H1 (cell line): ENCODE measurements around the gene PDZD8. TPM values are rescaled to one million over a fixed set of nuclear protein-coding genes. Genes with fewer than 3 reads are reported as not detected.

Experiments used
- CTCF ChIA-PET: fragments of 300-600 bp; sonication (Branson Sonifier 250); formaldehyde crosslinking; loops from one replicate; lab custom pipeline; 2021; ENCODE audit not compliant: partially characterized antibody; lab: Charles Lee
- POLR2A ChIA-PET: fragments of 300-600 bp; sonication (Branson Sonifier 250); formaldehyde crosslinking; loops from one replicate; lab custom pipeline; 2021; ENCODE audit warnings: inconsistent platforms; ENCODE audit not compliant: partially characterized antibody; lab: Charles Lee
- DNase-seq, 2 experiments: peaks; one replicate each; pipeline versions ENCODE4 v3.0.0 to v3.0.0-alpha.2; 2010 to 2022; ENCODE audit warnings: low spot score in 2 of 2, low read depth in 1 of 2, mixed read lengths in 1 of 2
- FAIRE-seq: peaks from 2 replicates; lab custom pipeline; 2011; peaks lifted over from hg19 to GRCh38; lab: Jason Lieb, UNC
- H2AFZ ChIP-seq: 2 replicates; pipeline ENCODE4 v1.8.1; 2012; ENCODE audit warnings: low read length, inconsistent platforms
- H2AK5ac ChIP-seq: 2 replicates; pipeline ENCODE4 v1.6.1; 2013; ENCODE audit warnings: low read depth, low read length
- H2BK120ac ChIP-seq: replicated peaks from 2 replicates; pipeline ENCODE3; 2013; ENCODE audit warnings: low read depth, low read length, inconsistent platforms
- H2BK12ac ChIP-seq: 2 replicates; pipeline ENCODE4 v1.6.1; 2013; ENCODE audit warnings: low read depth, low read length
- H2BK15ac ChIP-seq: 2 replicates; pipeline ENCODE4 v1.6.1; 2013; ENCODE audit warnings: low read length
- H2BK20ac ChIP-seq: 2 replicates; pipeline ENCODE4 v1.6.1; 2013; ENCODE audit warnings: low read length
- H2BK5ac ChIP-seq: 2 replicates; pipeline ENCODE4 v1.6.1; 2013; ENCODE audit warnings: low read depth, low read length
- H3K14ac ChIP-seq: 2 replicates; pipeline ENCODE4 v1.6.1; 2013; ENCODE audit warnings: inconsistent platforms; ENCODE audit not compliant: insufficient read length
- H3K18ac ChIP-seq: 2 replicates; pipeline ENCODE4 v1.6.1; 2013; ENCODE audit warnings: low read length; ENCODE audit errors: extremely low read depth
- H3K23ac ChIP-seq: 2 replicates; pipeline ENCODE4 v1.6.1; 2013; ENCODE audit warnings: inconsistent platforms; ENCODE audit not compliant: insufficient read length
- H3K23me2 ChIP-seq: 2 replicates; pipeline ENCODE4 v1.6.1; 2013; ENCODE audit warnings: low read depth, low read length
- H3K27ac ChIP-seq: 2 replicates; pipeline ENCODE4 v1.6.1; 2011; ENCODE audit warnings: low read depth, low read length, inconsistent platforms
- H3K27me3 ChIP-seq, 4 experiments: replicated peaks in 1 of 4; 1 replicate in 1 of 4; 2 replicates in 3 of 4; pipeline versions ENCODE4 v1.6.1 to v1.8.1; 2011 to 2013; ENCODE audit warnings: low read length in 3 of 4, mild to moderate bottlenecking in 3 of 4, inconsistent platforms in 2 of 4, mixed read lengths in 2 of 4, moderate library complexity in 1 of 4; ENCODE audit not compliant: control insufficient read depth in 3 of 4, insufficient read depth in 3 of 4; ENCODE audit errors: extremely low read depth in 1 of 4
- H3K36me3 ChIP-seq, 4 experiments: 2 replicates each; pipeline versions ENCODE4 v1.6.1 to v1.8.1; 2011 to 2013; ENCODE audit warnings: mild to moderate bottlenecking in 4 of 4, low read length in 3 of 4, moderate library complexity in 2 of 4, control low read depth in 1 of 4, inconsistent platforms in 1 of 4; ENCODE audit not compliant: insufficient read depth in 4 of 4, control insufficient read depth in 2 of 4
- H3K4ac ChIP-seq: replicated peaks from 2 replicates; pipeline ENCODE3; 2013; ENCODE audit warnings: low read length, low read depth, mixed read lengths, inconsistent platforms; ENCODE audit not compliant: insufficient read length
- H3K4me1 ChIP-seq, 4 experiments: replicated peaks in 1 of 4; 1 replicate in 1 of 4; 2 replicates in 3 of 4; pipeline versions ENCODE4 v1.6.1 to v1.8.1; 2011 to 2013; ENCODE audit warnings: low read length in 3 of 4, inconsistent platforms in 2 of 4, mixed read lengths in 1 of 4; ENCODE audit not compliant: insufficient read depth in 4 of 4, control insufficient read depth in 3 of 4
- H3K4me2 ChIP-seq, 2 experiments: 2 replicates each; pipeline versions ENCODE4 v1.6.1 to v1.8.1; 2011 to 2013; ENCODE audit warnings: low read depth in 2 of 2, low read length in 2 of 2, control low read depth in 1 of 2, inconsistent platforms in 1 of 2, mild to moderate bottlenecking in 1 of 2; ENCODE audit not compliant: insufficient read depth in 1 of 2
- H3K4me3 ChIP-seq, 4 experiments: fragments of 200-600, 300-600 bp in 1 of 4; sonication (generic), shearing (Covaris generic), sonication (Bioruptor Twin) in 1 of 4; 2 replicates each; pipeline versions ENCODE4 v1.5.1 to v1.8.1; 2011 to 2016; ENCODE audit warnings: low read length in 4 of 4, low read depth in 3 of 4, control low read depth in 2 of 4, inconsistent platforms in 2 of 4, mild to moderate bottlenecking in 2 of 4, mixed read lengths in 1 of 4, moderate library complexity in 1 of 4; ENCODE audit not compliant: insufficient read depth in 2 of 4; ENCODE audit errors: extremely low read depth in 1 of 4
- H3K56ac ChIP-seq: replicated peaks from 2 replicates; pipeline ENCODE3; 2013; ENCODE audit warnings: low read depth, mild to moderate bottlenecking, mixed read lengths, low read length, inconsistent platforms; ENCODE audit not compliant: insufficient read length
- H3K79me1 ChIP-seq: 2 replicates; pipeline ENCODE4 v1.6.1; 2013; ENCODE audit warnings: low read depth, low read length, control low read depth
- H3K79me2 ChIP-seq, 2 experiments: 2 replicates each; pipeline versions ENCODE4 v1.6.1 to v1.8.1; 2012 to 2013; ENCODE audit warnings: low read length in 2 of 2, mild to moderate bottlenecking in 2 of 2, inconsistent platforms in 1 of 2; ENCODE audit not compliant: insufficient read depth in 2 of 2, control insufficient read depth in 1 of 2
- H3K9ac ChIP-seq, 4 experiments: replicated peaks in 1 of 4; 1 replicate in 1 of 4; 2 replicates in 3 of 4; pipeline versions ENCODE4 v1.6.1 to v1.8.1; 2011 to 2013; ENCODE audit warnings: low read depth in 3 of 4, low read length in 3 of 4, control low read depth in 2 of 4, mild to moderate bottlenecking in 2 of 4, moderate library complexity in 2 of 4, inconsistent platforms in 1 of 4; ENCODE audit errors: extremely low read depth in 1 of 4
- H3K9me3 ChIP-seq, 2 experiments: 2 replicates each; pipeline versions ENCODE4 v1.6.1 to v1.8.1; 2012 to 2013; ENCODE audit warnings: mild to moderate bottlenecking in 2 of 2, moderate library complexity in 2 of 2, control low read depth in 1 of 2, inconsistent platforms in 1 of 2, low read depth in 1 of 2, low read length in 1 of 2, mixed read lengths in 1 of 2; ENCODE audit not compliant: insufficient read depth in 2 of 2
- H4K20me1 ChIP-seq, 2 experiments: replicated peaks in 1 of 2; 2 replicates each; pipeline versions ENCODE3 to v1.8.1; 2011 to 2013; ENCODE audit warnings: inconsistent platforms in 2 of 2, low read length in 2 of 2, mild to moderate bottlenecking in 1 of 2; ENCODE audit not compliant: insufficient read depth in 2 of 2, control insufficient read depth in 1 of 2
- H4K5ac ChIP-seq: 2 replicates; pipeline ENCODE4 v1.6.1; 2013; ENCODE audit warnings: low read length, low read depth, mixed read lengths, inconsistent platforms; ENCODE audit not compliant: insufficient read length
- H4K8ac ChIP-seq: 2 replicates; pipeline ENCODE4 v1.8.0; 2013; ENCODE audit warnings: mild to moderate bottlenecking, moderate library complexity, low read length, inconsistent platforms; ENCODE audit not compliant: insufficient read depth; ENCODE audit errors: extremely low read depth
- H4K91ac ChIP-seq: replicated peaks from 2 replicates; pipeline ENCODE3; 2013; ENCODE audit warnings: low read length, mixed read lengths, inconsistent platforms; ENCODE audit not compliant: insufficient read length
- CEBPB ChIP-seq: IDR thresholded peaks from 2 replicates; pipeline ENCODE4 v1.6.1; 2012; ENCODE audit warnings: low read depth, low read length
- CHD1 ChIP-seq: IDR thresholded peaks from 2 replicates; pipeline ENCODE4 v1.6.1; 2012; ENCODE audit warnings: low read depth, low read length, improper control_type of control experiment
- HDAC2 ChIP-seq, 2 experiments: fragments of 300-600 bp in 1 of 2; sonication (generic) in 1 of 2; IDR thresholded peaks; 2 replicates each; pipeline ENCODE4 v1.6.1; 2011 to 2012; ENCODE audit warnings: low read depth in 2 of 2, low read length in 2 of 2, mild to moderate bottlenecking in 2 of 2, moderate library complexity in 2 of 2, borderline replicate concordance in 1 of 2, inconsistent platforms in 1 of 2
- HDAC6 ChIP-seq: IDR thresholded peaks from one replicate; pipeline ENCODE4 v1.7.1; 2012; ENCODE audit warnings: low read depth, mild to moderate bottlenecking, inconsistent platforms, low read length, moderate library complexity
- PHF8 ChIP-seq: fragments of 200-600 bp; sonication (generic); conservative IDR thresholded peaks from 2 replicates; pipeline ENCODE4 v1.7.1; 2012; ENCODE audit warnings: low read depth, mild to moderate bottlenecking, inconsistent platforms, low read length, moderate library complexity
- SP1 ChIP-seq: IDR thresholded peaks from 2 replicates; pipeline ENCODE4 v1.6.1; 2011; ENCODE audit warnings: low read depth, low read length
- TEAD4 ChIP-seq: IDR thresholded peaks from 2 replicates; pipeline ENCODE4 v1.6.1; 2012; ENCODE audit warnings: low read depth, low read length, inconsistent platforms, mixed read lengths
- ZNF274 ChIP-seq: IDR thresholded peaks from 2 replicates; pipeline ENCODE4 v1.7.0; 2012; ENCODE audit warnings: low read length, borderline replicate concordance; ENCODE audit errors: extremely low read depth
- WGBS, 2 experiments: shearing (Covaris generic) in 1 of 2; methylation state at CpG; one replicate each; pipeline versions ENCODE4 v1.1.6 to v1.1.7; 2013 to 2015; ENCODE audit warnings: low lambda C conversion rate in 2 of 2, mixed read lengths in 2 of 2, inconsistent platforms in 1 of 2, low coverage in 1 of 2, missing lambda C conversion rate in 1 of 2; ENCODE audit not compliant: insufficient replicate concordance in 2 of 2, insufficient coverage in 1 of 2, insufficient read length in 1 of 2; ENCODE audit errors: extremely low coverage in 1 of 2, missing lambda C conversion rate in 1 of 2; 5-methylcytosine and 5-hydroxymethylcytosine counted together
- polyA plus RNA-seq, 7 experiments: library from polyadenylated mRNA; depleted of rRNA in 3 of 7; stranded (reverse) in 5 of 7; unstranded in 2 of 7; fragments of >200 nt in 5 of 7; fragments of 200-250 nt in 2 of 7; gene quantifications; 1 replicate in 5 of 7; 2 replicates in 1 of 7; 4 replicates in 1 of 7; pipeline versions ENCODE4 v1.2.1 to v1.2.3, GENCODE V29; 2011 to 2013; ENCODE audit warnings: missing spikeins in 2 of 7, mixed read lengths in 2 of 7
- total RNA-seq: library from RNA; stranded (reverse); fragmentation: NEBNext Ultra II Directional; extraction: Animal tissue kit (Norgen Biotek cat#: 25700); gene quantifications from 2 replicates; pipeline ENCODE4 v1.2.1, GENCODE V29; 2021

The PDZD8 gene
- total and polyA plus RNA-seq, 2 of the 8 experiments (the other 6 are each of a cell fraction or from before 2014, with no cell fraction given), result 10.9 to 50.1 TPM

GRCh38 chr10:117365612-117366011, 9.6 kb downstream of the PDZD8 start:
- POLR2A ChIA-PET, result no interaction called here
- peaks cover 0 to 100% of the 10 kb centered on the region in 2 experiments; a peak in 2 of 4 replicates for H3K79me2 ChIP-seq

More at GRCh38 chr10:117365612-117366011, 9.6 kb downstream of the PDZD8 start:
- no peak overlapping the region for H3K9ac ChIP-seq
- CTCF ChIA-PET, result no interaction called here
- no peak overlapping the region for H2BK20ac ChIP-seq
- peaks cover 4 to 6% of the 10 kb centered on the region in 2 experiments for H4K20me1 ChIP-seq
- no peak overlapping the region for H4K5ac ChIP-seq
- H3K23me2 ChIP-seq, result no peaks in the 10 kb centered on the region
- no peaks in the 10 kb centered on the region for H3K27me3 ChIP-seq
- H2BK5ac ChIP-seq, result no peak overlapping the region
- H3K9me3 ChIP-seq, result no peaks in the 10 kb centered on the region
- no peaks in the 10 kb centered on the region; the same call in 1 of the 2 replicates for H3K79me1 ChIP-seq
- TF ChIP-seq SP1, result no peak
- TF ChIP-seq HDAC2 (IDR thresholded peaks at IDR 0.05; ENCODE audit: borderline replicate concordance in 1 of 2, low read depth in 2 of 2, low read length in 2 of 2), result no peak
- no peak for TF ChIP-seq PHF8
- no peak for TF ChIP-seq CHD1
- no peak for TF ChIP-seq ZNF274
- no peak for TF ChIP-seq TEAD4
- TF ChIP-seq HDAC6, result no peak
- no peak for TF ChIP-seq CEBPB
- H3K27ac ChIP-seq, result no peak overlapping the region
- peaks cover 0 to 7% (median 3%) of the 10 kb centered on the region in 4 experiments; a peak in 3 of 7 replicates for H3K4me1 ChIP-seq
- no peaks in the 10 kb centered on the region for H3K36me3 ChIP-seq
- no peak overlapping the region for H3K18ac ChIP-seq
- H3K23ac ChIP-seq, result no peak overlapping the region
- FAIRE-seq (no peak), DNase-seq (no peak)
- no peak overlapping the region for H3K56ac ChIP-seq
- H2AK5ac ChIP-seq, result no peak overlapping the region
- no peak overlapping the region for H2BK15ac ChIP-seq
- H4K8ac ChIP-seq, result no peak overlapping the region
- no peak overlapping the region for H2BK120ac ChIP-seq
- H3K4me2 ChIP-seq, result no peak overlapping the region
- H2AFZ ChIP-seq, result no peak overlapping the region
- H3K14ac ChIP-seq, result no peak overlapping the region
- no peak overlapping the region for H3K4ac ChIP-seq
- H2BK12ac ChIP-seq, result no peak overlapping the region
- 80% methylated on average over 2 of the region's 2 CpGs; no CpG with 5 or more reads in 1 of the 2 experiments for WGBS, 2 experiments
- H3K4me3 ChIP-seq, result no peak overlapping the region
- H4K91ac ChIP-seq, result no peak overlapping the region
